HFF-Myc (cell line): Measurements from ENCODE around the gene ANKRD60.
A peak's percentile ranks its signal among the peaks of the same experiment; 100 is the strongest.

Experiments
- DNase-seq: peaks from one replicate; pipeline ENCODE4 v3.0.0-alpha.2; 2011; ENCODE audit warnings: low read depth; ENCODE audit errors: extremely low read depth
- H3K4me3 ChIP-seq: replicated peaks from 2 replicates; pipeline ENCODE4 v1.5.1; 2011; ENCODE audit warnings: low read depth, mild to moderate bottlenecking, control low read depth, low read length
- TF ChIP-seq, protein P1 (sequence below): IDR thresholded peaks from 2 replicates; pipeline ENCODE4 v1.5.1; 2012; ENCODE audit warnings: mild to moderate bottlenecking, low read depth, low read length, control low read depth; ENCODE audit errors: missing control alignments

ANKRD60 gene

DNA sequence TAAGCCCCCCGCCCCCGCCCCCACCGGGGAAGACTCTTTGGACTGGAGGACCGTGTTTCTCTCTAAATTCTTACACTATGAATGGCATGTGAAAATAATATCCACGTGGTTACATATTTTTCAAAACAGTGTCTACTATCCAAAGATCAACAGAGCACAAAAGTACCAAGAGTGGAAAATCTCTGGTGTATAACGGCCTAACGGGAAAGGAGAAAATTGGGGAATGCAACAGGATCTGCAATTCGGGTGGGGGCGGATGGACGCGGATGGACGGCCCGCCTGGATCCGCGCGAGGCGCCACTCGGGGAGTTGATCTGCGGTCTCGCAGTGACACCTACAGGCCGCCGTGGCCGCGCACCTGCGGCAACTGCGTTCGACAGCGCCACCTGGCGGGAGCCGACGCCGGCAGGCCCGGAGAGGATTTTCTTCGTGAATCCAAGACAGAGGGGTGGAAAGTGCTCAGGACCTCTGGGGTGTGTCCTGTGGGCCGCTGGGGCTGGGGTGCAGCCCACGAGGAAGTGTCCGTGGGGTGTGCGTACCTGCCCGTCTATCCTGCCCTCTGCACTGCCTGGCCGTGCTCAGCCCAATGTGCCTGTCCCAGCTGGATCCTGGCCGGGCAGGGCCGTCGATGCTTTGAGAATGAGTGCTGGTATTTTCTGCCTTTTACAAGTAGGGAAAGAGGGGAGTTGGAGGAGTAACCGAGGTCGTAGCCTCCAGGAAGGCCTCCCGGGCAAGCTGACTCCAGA lies 18.6 kb downstream of the ANKRD60 start:
- no peak overlapping the region for H3K4me3 ChIP-seq
- TF ChIP-seq, protein P1, sequence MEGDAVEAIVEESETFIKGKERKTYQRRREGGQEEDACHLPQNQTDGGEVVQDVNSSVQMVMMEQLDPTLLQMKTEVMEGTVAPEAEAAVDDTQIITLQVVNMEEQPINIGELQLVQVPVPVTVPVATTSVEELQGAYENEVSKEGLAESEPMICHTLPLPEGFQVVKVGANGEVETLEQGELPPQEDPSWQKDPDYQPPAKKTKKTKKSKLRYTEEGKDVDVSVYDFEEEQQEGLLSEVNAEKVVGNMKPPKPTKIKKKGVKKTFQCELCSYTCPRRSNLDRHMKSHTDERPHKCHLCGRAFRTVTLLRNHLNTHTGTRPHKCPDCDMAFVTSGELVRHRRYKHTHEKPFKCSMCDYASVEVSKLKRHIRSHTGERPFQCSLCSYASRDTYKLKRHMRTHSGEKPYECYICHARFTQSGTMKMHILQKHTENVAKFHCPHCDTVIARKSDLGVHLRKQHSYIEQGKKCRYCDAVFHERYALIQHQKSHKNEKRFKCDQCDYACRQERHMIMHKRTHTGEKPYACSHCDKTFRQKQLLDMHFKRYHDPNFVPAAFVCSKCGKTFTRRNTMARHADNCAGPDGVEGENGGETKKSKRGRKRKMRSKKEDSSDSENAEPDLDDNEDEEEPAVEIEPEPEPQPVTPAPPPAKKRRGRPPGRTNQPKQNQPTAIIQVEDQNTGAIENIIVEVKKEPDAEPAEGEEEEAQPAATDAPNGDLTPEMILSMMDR: peak; percentile 100
- DNase-seq: no peak

DNA sequence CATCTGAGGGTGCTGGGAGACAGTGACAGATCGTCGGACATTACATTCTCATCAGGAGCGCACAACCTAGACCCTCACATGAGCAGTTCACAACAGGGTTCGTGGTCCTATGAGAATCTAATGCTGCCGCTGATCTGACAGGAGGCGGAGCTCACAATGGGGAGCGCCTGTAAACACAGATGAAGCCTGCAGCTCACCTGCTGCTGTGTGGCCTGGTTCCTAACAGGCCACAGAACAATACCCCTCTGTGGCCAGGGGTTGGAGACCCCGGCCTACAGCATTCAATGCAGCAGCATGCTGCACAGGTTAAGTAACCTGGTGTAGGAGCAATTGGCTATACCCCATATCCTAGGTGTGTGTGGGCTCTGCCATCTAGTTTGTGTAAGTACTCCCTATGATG lies 19.5 kb downstream of the ANKRD60 start:
- TF ChIP-seq, protein P1: no peak
- H3K4me3 ChIP-seq: no peak overlapping the region
- DNase-seq: no peak

DNA sequence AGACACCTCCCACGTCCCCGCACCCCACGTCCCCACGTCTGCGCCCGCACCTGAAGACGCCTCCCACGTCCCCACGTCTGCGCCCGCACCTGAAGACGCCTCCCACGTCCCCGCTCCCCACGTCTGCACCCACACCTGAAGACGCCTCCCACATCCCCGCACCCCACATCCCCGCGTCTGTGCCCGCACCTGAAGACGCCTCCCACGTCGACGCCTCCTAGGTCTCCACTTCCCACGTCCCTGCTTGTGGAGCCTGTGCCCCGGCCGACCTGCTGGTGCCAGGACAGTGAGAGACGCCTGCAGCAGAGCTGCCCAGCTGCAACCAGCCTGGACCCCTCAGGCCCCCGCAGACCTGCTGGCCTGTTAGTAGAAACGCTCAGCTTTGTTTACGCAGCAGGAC lies 22.6 kb downstream of the ANKRD60 start:
- DNase-seq: no peak
- no peak overlapping the region for H3K4me3 ChIP-seq
- TF ChIP-seq, protein P1: no peak

DNA sequence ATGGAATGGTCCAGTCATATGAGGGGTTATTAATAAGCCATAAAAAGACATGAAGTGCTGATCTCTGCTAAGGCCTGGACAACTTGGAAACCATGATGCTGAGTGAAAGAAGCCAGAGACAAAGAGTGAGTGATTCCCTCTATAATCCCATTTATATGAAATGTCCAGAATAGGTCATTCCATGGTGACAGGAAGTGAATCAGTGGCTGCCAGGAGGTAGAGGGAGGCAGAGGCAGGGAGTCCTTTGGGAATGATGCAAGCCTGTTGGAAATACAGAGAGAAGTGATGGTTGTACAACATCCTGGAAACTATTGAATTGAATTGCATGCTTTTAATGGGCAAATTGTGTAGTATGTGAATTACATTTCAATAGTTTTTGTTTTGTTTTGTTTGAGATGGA lies 26.4 kb downstream of the ANKRD60 start:
- DNase-seq: no peak
- no peak overlapping the region for H3K4me3 ChIP-seq
- TF ChIP-seq, protein P1: no peak

DNA sequence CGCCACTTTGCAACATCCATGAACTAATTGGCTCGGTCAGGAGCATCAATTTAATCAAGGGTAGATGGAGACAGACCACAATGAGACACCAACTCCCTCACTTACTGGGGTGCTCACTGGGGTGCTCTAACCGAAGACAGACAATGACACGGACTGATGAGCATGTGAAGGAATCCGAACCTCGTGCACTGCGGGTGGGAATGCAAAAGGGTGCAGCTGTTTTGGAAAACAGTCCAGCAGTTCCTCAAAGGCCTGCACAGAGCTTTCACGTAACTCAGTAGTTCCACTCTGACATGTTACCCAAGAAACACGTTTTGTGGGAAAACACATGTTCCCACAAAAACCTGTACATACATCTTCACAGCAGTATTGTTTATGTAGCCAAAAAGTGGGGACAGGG lies 26.8 kb downstream of the ANKRD60 start:
- H3K4me3 ChIP-seq: no peak overlapping the region
- TF ChIP-seq, protein P1: no peak
- no peak for DNase-seq

DNA sequence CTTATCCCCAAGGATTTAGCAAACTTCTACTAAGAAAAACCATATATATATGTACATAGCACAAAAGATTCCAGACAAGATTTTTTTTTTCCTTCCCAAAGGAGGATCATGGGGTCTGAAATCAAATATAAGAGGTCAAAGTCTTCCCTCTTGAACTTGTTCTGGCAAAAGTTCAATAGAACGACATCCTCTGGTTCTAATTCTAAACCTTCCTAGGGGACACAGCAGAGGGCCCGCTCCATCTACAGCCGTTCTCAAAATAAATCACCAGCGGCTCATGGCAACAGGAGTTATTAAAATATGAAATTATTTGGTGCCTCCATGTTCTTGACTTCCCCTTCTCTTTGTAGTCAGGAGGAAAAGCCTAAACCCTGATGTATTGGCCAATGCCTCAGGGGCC lies 29.0 kb downstream of the ANKRD60 start:
- no peak overlapping the region for H3K4me3 ChIP-seq
- TF ChIP-seq, protein P1: no peak
- no peak for DNase-seq

DNA sequence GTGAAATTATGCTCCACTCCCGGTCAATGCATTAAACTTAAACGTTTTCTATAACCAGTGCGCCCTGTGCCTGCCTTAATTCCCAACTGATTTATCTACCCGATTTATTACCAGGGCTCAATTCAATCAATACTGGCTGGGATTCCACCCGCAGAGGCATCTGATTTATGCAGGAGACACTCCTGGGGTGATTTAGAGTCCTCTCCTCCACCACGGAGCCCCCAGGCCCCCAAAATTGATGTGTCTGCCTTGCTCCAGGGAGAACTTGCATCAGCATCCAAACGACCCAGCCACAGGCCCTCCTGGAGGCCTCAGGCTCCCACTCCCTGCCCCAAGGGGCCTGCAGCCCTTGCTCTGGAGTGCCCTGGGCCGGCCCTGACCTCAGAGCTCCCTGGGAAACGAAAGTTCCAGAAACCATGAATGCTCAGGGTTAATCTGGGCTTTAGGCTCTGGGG lies 29.5 kb downstream of the ANKRD60 start:
- TF ChIP-seq, protein P1: no peak
- no peak for DNase-seq
- H3K4me3 ChIP-seq: no peak overlapping the region
